A172 (cell line): ENCODE results near the gene RASL10B. TPM values are rescaled to one million over a fixed set of nuclear protein-coding genes. Genes with fewer than 3 reads are reported as not detected.
A peak's percentile ranks its signal among the peaks of the same experiment; 100 is the strongest.
"Not testable (repeated sequence)": the region's sequence is repeated elsewhere in the genome, so short reads cannot be mapped to it uniquely, and the experiment has no call there.

Experiments used
- DNase-seq: peaks from one replicate; pipeline ENCODE4 v3.0.0-alpha.2; 2015; ENCODE audit warnings: low spot score
- total RNA-seq: library from RNA; depleted of rRNA; stranded (reverse); fragments of >200 nt; shearing (Covaris generic); gene quantifications from 2 replicates; pipeline ENCODE4 v1.2.3, GENCODE V29; 2014

The RASL10B gene
- total RNA-seq, 1 experiment from 2014 or later, result 0.69 TPM

- DNase-seq, result no peak
These were observed 11.5 kb downstream of the RASL10B start for GRCh38 chr17:35742896-35743477.

GRCh38 chr17:35743626-35744328, 12.3 kb downstream of the RASL10B start:
- DNase-seq, result peak; percentile 38

GRCh38 chr17:35744830-35745229, 13.4 kb downstream of the RASL10B start:
- no peak for DNase-seq

GRCh38 chr17:35745246-35745645, 13.8 kb downstream of the RASL10B start:
- DNase-seq, result no peak

- no peak for DNase-seq
These were observed 14.4 kb downstream of the RASL10B start for GRCh38 chr17:35745749-35746320.

- DNase-seq, result peak; percentile 74
These were observed 16.1 kb downstream of the RASL10B start for GRCh38 chr17:35747540-35748017.

- peak; percentile 39 for DNase-seq
These were observed 17.0 kb downstream of the RASL10B start for GRCh38 chr17:35748341-35748841.

GRCh38 chr17:35748979-35749378, 17.5 kb downstream of the RASL10B start:
- DNase-seq, result no peak

GRCh38 chr17:35749560-35750412, 18.3 kb downstream of the RASL10B start:
- no peak for DNase-seq

- DNase-seq, result no peak
These were observed 19.3 kb downstream of the RASL10B start for GRCh38 chr17:35750526-35751395.

- DNase-seq, result not testable (repeated sequence)
These were observed 20.1 kb downstream of the RASL10B start for GRCh38 chr17:35751541-35751940.

GRCh38 chr17:35752471-35752870, 21.0 kb downstream of the RASL10B start:
- no peak for DNase-seq

- no peak for DNase-seq
These were observed 21.7 kb downstream of the RASL10B start, which contains the start of gene GAS2L2 for GRCh38 chr17:35752945-35753764. TSS of gene GAS2L2 (minus strand) at chr17:35753239. CDS start at chr17:35752850, 389 bp downstream.

- DNase-seq, result no peak
These were observed 25.8 kb downstream of the RASL10B start for GRCh38 chr17:35757243-35757642.

- DNase-seq, result no peak
These were observed 29.1 kb downstream of the RASL10B start, which contains the start of gene C17orf50 for GRCh38 chr17:35760587-35760986. TSS of gene C17orf50 (plus strand) at chr17:35760887. CDS start at chr17:35760942, 55 bp downstream.

GRCh38 chr17:35761601-35762000, 30.2 kb downstream of the RASL10B start:
- no peak for DNase-seq

GRCh38 chr17:35763767-35764122, 32.3 kb downstream of the RASL10B start:
- no peak for DNase-seq

GRCh38 chr17:35764123-35764991, 32.9 kb downstream of the RASL10B start:
- peak; percentile 78 for DNase-seq
